DOHH2 (cell line): ENCODE data around the gene PLIN5.

Experiments
- H3F3A ChIP-seq: fragments of 200-600 bp; sonication (generic), shearing (Covaris generic); 2 replicates; pipeline ENCODE4 v1.6.0; 2016; ENCODE audit warnings: antibody characterized with exemption, mild to moderate bottlenecking; ENCODE audit not compliant: control insufficient read depth, insufficient read depth
- H3K27ac ChIP-seq: fragments of 200-600 bp; sonication (generic); 2 replicates; pipeline ENCODE4 v1.5.1; 2014; ENCODE audit warnings: low read depth, mild to moderate bottlenecking, low read length, moderate library complexity
- H3K27me3 ChIP-seq: fragments of 200-600 bp; sonication (generic); 2 replicates; pipeline ENCODE4 v1.6.1; 2014; ENCODE audit warnings: mild to moderate bottlenecking, low read length, mixed read lengths; ENCODE audit not compliant: control insufficient read depth
- H3K36me3 ChIP-seq: fragments of 200-600 bp; sonication (generic); 2 replicates; pipeline ENCODE4 v1.6.1; 2014; ENCODE audit warnings: mild to moderate bottlenecking, low read length, moderate library complexity, mixed read lengths; ENCODE audit not compliant: control insufficient read depth
- H3K4me1 ChIP-seq: fragments of 200-600 bp; sonication (generic); 2 replicates; pipeline ENCODE4 v1.6.1; 2014; ENCODE audit warnings: mild to moderate bottlenecking, low read length, mixed read lengths; ENCODE audit not compliant: control insufficient read depth
- H3K4me2 ChIP-seq: fragments of 200-600 bp; sonication (generic); 2 replicates; pipeline ENCODE4 v1.6.0; 2014; ENCODE audit warnings: mild to moderate bottlenecking, low read length, moderate library complexity
- H3K4me3 ChIP-seq: fragments of 200-600 bp; sonication (generic); 2 replicates; pipeline ENCODE4 v1.5.1; 2014; ENCODE audit warnings: mild to moderate bottlenecking, low read length, mixed read lengths
- H3K79me2 ChIP-seq: fragments of 200-600 bp; sonication (generic); 2 replicates; pipeline ENCODE4 v1.6.1; 2014; ENCODE audit warnings: mild to moderate bottlenecking, low read length, mixed read lengths; ENCODE audit not compliant: control insufficient read depth
- H3K9me2 ChIP-seq: fragments of 200-600 bp; sonication (generic); replicated peaks from 2 replicates; pipeline ENCODE4 v1.6.1; 2014; ENCODE audit warnings: mild to moderate bottlenecking, low read length, mixed read lengths; ENCODE audit not compliant: control insufficient read depth
- H3K9me3 ChIP-seq: fragments of 200-600 bp; sonication (generic); 2 replicates; pipeline ENCODE4 v1.6.1; 2014; ENCODE audit warnings: antibody characterized with exemption, low read length, mixed read lengths; ENCODE audit not compliant: control insufficient read depth, insufficient read depth
- H4K20me1 ChIP-seq: fragments of 200-600 bp; sonication (generic); 2 replicates; pipeline ENCODE4 v1.6.0; 2014; ENCODE audit warnings: low read depth, mild to moderate bottlenecking, antibody characterized with exemption, low read length, moderate library complexity; ENCODE audit not compliant: control insufficient read depth, insufficient read depth
- EZH2phosphoT487 ChIP-seq: fragments of 200-600 bp; sonication (generic); IDR thresholded peaks from 2 replicates; pipeline ENCODE4 v1.6.1; 2017; ENCODE audit warnings: borderline replicate concordance, mild to moderate bottlenecking, antibody characterized with exemption, low read length, moderate library complexity, mixed read lengths
- TF ChIP-seq, protein P1 (sequence below): fragments of 200-600 bp; sonication (generic); IDR thresholded peaks from one replicate; pipeline ENCODE4 v1.5.1; 2014; ENCODE audit warnings: antibody characterized with exemption, mild to moderate bottlenecking, low read depth, low read length; ENCODE audit not compliant: poor library complexity, severe bottlenecking

Gene PLIN5

DNA sequence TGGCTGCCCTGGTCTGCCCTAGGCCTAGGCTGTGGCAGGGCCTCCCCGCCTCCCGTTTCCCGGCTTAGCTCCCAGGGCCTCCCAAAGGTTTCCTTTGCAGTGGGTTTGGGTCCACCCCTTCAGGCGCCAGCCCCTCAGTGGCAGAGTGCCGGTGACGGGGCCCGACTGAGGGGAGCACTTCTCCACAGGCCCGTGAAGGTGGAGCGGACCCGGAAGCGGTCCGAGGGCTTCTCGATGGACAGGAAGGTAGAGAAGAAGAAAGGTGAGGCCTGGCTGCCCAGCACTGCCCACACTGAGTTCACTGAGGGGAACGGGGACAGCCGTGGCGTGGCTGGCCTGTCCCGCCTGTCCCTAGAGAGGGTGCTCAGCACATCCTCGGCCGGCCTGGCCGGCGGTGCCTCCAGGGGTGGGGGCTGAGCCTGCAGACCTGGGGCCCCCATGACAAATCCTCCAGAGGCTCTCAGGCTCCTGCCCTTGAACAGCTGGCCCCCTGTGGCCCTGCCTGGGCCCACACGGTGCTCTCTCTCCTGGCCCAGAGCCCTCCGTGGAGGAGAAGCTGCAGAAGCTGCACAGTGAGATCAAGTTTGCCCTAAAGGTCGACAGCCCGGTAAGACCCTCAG lies 37.1 kb downstream of the PLIN5 start:
- no peak overlapping the region for H3K27ac ChIP-seq
- H3K9me2 ChIP-seq = no peaks in the 10 kb centered on the region
- H3K4me1 ChIP-seq = no peaks in the 10 kb centered on the region
- no peaks in the 10 kb centered on the region for H4K20me1 ChIP-seq
- H3K36me3 ChIP-seq = peaks cover 25% of the 10 kb centered on the region
- TF ChIP-seq, protein P1, sequence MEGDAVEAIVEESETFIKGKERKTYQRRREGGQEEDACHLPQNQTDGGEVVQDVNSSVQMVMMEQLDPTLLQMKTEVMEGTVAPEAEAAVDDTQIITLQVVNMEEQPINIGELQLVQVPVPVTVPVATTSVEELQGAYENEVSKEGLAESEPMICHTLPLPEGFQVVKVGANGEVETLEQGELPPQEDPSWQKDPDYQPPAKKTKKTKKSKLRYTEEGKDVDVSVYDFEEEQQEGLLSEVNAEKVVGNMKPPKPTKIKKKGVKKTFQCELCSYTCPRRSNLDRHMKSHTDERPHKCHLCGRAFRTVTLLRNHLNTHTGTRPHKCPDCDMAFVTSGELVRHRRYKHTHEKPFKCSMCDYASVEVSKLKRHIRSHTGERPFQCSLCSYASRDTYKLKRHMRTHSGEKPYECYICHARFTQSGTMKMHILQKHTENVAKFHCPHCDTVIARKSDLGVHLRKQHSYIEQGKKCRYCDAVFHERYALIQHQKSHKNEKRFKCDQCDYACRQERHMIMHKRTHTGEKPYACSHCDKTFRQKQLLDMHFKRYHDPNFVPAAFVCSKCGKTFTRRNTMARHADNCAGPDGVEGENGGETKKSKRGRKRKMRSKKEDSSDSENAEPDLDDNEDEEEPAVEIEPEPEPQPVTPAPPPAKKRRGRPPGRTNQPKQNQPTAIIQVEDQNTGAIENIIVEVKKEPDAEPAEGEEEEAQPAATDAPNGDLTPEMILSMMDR = no peak
- no peak for TF ChIP-seq EZH2phosphoT487
- H3K4me3 ChIP-seq = no peak overlapping the region
- H3K79me2 ChIP-seq = no peaks in the 10 kb centered on the region
- no peaks in the 10 kb centered on the region for H3K27me3 ChIP-seq
- H3K9me3 ChIP-seq = no peaks in the 10 kb centered on the region
- no peak overlapping the region for H3K4me2 ChIP-seq
- no peaks in the 10 kb centered on the region for H3F3A ChIP-seq

DNA sequence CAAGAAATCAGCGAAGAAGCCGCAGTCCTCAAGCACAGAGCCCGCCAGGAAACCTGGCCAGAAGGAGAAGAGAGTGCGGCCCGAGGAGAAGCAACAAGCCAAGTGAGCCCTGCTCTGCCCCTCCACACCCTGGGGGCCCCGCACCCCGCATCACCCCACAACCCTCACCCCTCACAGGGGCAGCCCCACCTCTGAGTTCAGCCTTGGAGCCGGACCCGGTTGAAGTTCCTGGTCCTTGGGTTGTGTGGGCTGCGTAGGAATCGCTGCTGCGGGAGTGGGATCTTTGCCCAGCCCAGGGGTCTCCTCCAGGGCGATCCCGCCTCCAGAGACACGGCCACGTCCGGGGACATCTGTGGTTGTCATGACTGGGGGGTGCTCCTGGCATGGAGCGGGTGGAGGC lies 38.7 kb downstream of the PLIN5 start:
- no peaks in the 10 kb centered on the region for H4K20me1 ChIP-seq
- no peak overlapping the region for H3K27ac ChIP-seq
- no peaks in the 10 kb centered on the region for H3F3A ChIP-seq
- H3K36me3 ChIP-seq = peaks cover 41% of the 10 kb centered on the region
- no peaks in the 10 kb centered on the region for H3K79me2 ChIP-seq
- H3K4me1 ChIP-seq = no peaks in the 10 kb centered on the region
- TF ChIP-seq EZH2phosphoT487 = no peak
- TF ChIP-seq, protein P1 = no peak
- H3K9me2 ChIP-seq = no peaks in the 10 kb centered on the region
- H3K4me2 ChIP-seq = no peak overlapping the region
- H3K9me3 ChIP-seq = no peaks in the 10 kb centered on the region
- no peaks in the 10 kb centered on the region for H3K27me3 ChIP-seq
- no peak overlapping the region for H3K4me3 ChIP-seq

DNA sequence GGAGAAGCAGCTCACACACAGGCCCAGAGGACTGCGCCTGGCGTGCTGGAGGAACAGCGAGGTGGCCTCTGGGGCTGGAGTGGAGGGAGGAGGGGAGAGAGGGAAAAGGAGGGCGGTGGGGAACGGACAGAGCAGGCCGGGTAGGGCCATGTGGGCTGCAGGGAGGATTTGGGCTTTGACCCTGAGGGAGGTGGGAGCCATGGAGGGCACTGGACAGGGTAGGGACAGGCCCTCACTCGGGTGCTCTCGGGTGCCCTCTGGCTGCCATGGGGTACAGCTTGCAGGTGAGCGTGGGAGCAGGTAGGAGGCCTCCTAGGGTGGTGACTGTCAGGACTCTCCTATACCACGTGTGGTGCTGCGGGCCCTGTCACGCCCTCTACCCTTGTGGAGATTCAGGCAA lies 39.6 kb downstream of the PLIN5 start:
- Histone ChIP-seq H3F3A (no peaks in the 10 kb centered on the region), H3K9me2 (no peaks in the 10 kb centered on the region), H3K9me3 (no peaks in the 10 kb centered on the region), H3K27me3 (no peaks in the 10 kb centered on the region), H3K4me3 (no peak overlapping the region), H3K4me2 (no peak overlapping the region), H3K79me2 (no peaks in the 10 kb centered on the region), H4K20me1 (no peaks in the 10 kb centered on the region), H3K27ac (no peak overlapping the region), H3K4me1 (no peaks in the 10 kb centered on the region), H3K36me3 (peaks cover 43% of the 10 kb centered on the region)
- TF ChIP-seq, protein P1 = peak; percentile 58
- TF ChIP-seq EZH2phosphoT487 = no peak
